GM04503 (cell line): Measurements from ENCODE around the gene PRRC2B.
A peak's percentile ranks its signal among the peaks of the same experiment; 100 is the strongest.

Source experiments
- DNase-seq: peaks from one replicate; pipeline ENCODE4 v3.0.0-alpha.2; 2012; ENCODE audit warnings: low read depth

The PRRC2B gene

GRCh38 chr9:131409458-131409992 lies 15.6 kb downstream of the PRRC2B start:
- DNase-seq = no peak

GRCh38 chr9:131410044-131410491 lies 16.2 kb downstream of the PRRC2B start:
- DNase-seq = no peak

- DNase-seq = no peak
These were observed 18.1 kb downstream of the PRRC2B start for GRCh38 chr9:131411719-131412681.

GRCh38 chr9:131416509-131416908 lies 22.6 kb downstream of the PRRC2B start:
- DNase-seq = no peak

GRCh38 chr9:131417264-131418142 lies 23.6 kb downstream of the PRRC2B start:
- no peak for DNase-seq

- DNase-seq = no peak
These were observed 24.5 kb downstream of the PRRC2B start for GRCh38 chr9:131418143-131419025.

GRCh38 chr9:131419026-131419614 lies 25.2 kb downstream of the PRRC2B start:
- no peak for DNase-seq

GRCh38 chr9:131419716-131420115 lies 25.8 kb downstream of the PRRC2B start:
- no peak for DNase-seq

- DNase-seq = no peak
These were observed 27.2 kb downstream of the PRRC2B start for GRCh38 chr9:131420980-131421624.

- no peak for DNase-seq
These were observed 27.8 kb downstream of the PRRC2B start for GRCh38 chr9:131421691-131422090.

- DNase-seq = no peak
These were observed 28.4 kb downstream of the PRRC2B start for GRCh38 chr9:131422241-131422792.

GRCh38 chr9:131423171-131423581 lies 29.3 kb downstream of the PRRC2B start:
- no peak for DNase-seq

- DNase-seq = no peak
These were observed 32.7 kb downstream of the PRRC2B start for GRCh38 chr9:131426545-131426944.

GRCh38 chr9:131429121-131430012 lies 35.5 kb downstream of the PRRC2B start:
- no peak for DNase-seq

- no peak for DNase-seq
These were observed 38.2 kb downstream of the PRRC2B start for GRCh38 chr9:131432050-131432449.

- peak; percentile 88 for DNase-seq
These were observed 38.9 kb downstream of the PRRC2B start for GRCh38 chr9:131432597-131433301.

- no peak for DNase-seq
These were observed 39.5 kb downstream of the PRRC2B start for GRCh38 chr9:131433302-131433854.

GRCh38 chr9:131434673-131435072 lies 40.8 kb downstream of the PRRC2B start:
- DNase-seq = no peak
